ENCODE measurements around the gene SLC12A3.

SLC12A3 gene, protein sequence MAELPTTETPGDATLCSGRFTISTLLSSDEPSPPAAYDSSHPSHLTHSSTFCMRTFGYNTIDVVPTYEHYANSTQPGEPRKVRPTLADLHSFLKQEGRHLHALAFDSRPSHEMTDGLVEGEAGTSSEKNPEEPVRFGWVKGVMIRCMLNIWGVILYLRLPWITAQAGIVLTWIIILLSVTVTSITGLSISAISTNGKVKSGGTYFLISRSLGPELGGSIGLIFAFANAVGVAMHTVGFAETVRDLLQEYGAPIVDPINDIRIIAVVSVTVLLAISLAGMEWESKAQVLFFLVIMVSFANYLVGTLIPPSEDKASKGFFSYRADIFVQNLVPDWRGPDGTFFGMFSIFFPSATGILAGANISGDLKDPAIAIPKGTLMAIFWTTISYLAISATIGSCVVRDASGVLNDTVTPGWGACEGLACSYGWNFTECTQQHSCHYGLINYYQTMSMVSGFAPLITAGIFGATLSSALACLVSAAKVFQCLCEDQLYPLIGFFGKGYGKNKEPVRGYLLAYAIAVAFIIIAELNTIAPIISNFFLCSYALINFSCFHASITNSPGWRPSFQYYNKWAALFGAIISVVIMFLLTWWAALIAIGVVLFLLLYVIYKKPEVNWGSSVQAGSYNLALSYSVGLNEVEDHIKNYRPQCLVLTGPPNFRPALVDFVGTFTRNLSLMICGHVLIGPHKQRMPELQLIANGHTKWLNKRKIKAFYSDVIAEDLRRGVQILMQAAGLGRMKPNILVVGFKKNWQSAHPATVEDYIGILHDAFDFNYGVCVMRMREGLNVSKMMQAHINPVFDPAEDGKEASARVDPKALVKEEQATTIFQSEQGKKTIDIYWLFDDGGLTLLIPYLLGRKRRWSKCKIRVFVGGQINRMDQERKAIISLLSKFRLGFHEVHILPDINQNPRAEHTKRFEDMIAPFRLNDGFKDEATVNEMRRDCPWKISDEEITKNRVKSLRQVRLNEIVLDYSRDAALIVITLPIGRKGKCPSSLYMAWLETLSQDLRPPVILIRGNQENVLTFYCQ

DNA sequence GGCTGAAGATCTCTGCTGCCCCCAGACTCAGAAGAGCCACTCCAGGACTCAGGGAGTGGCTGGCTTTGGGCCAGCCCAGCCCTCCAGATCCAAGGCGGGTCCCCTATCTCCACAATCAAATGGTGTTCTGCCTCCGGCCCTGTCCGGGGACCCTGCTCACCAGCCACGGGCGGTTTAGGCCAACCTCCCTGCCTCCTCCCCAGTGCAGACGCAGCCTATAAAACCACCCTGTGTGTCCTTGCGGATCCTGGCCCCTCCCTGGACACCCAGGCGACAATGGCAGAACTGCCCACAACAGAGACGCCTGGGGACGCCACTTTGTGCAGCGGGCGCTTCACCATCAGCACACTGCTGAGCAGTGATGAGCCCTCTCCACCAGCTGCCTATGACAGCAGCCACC is at the start of gene SLC12A3:
TSS of gene SLC12A3 (plus strand) at position 248 of the 400 bp plus-strand sequence. CDS start at position 277, 29 bp downstream.
- DNase-seq (ENCODE audit: low read depth in 2 of 2), result no peak

- DNase-seq (ENCODE audit: low read depth in 2 of 2), result no peak
These were observed 49.3 kb upstream of the SLC12A3 start for GRCh38 chr16:56815721-56816120.

DNA sequence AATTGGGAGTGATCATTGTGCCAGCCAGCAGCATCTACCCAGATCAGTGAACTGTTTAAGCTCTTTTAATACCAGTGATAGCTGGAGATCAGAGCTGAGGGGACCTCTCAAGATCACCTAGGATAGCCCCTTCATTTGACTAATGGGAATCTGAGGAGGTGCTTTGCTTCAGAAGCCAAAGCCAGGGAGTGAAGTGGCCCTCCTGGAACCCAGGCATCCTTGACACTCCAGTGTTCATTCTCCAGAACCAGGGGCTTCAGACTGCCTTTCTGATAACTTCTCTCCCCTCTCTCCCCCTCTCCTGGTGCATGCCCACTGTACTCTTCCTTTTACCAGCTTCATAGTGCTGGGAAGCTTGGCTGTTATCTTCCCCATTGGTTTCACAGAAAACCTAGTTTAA is 48.0 kb upstream of the SLC12A3 start:
- no peak for DNase-seq (ENCODE audit: low read depth in 2 of 2)

DNA sequence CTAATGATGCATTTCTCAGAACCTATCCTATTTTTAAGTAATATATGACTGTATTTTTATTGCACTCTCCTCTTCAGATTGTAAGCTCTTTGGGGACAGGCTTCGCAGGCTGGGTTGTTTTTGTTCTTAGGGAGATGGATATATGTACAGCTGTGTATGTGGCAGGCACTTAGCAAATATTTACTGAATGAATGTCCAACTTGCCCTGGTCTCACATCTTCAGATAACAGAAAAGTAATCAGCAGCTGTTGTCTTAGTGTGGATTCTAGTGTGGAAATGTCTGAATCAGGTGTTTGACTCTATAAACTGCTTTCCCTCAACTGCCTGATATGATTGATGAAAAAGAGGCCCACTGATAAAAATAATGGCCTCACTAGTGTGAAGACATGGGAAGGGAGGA is 47.1 kb upstream of the SLC12A3 start:
- no peak for DNase-seq (ENCODE audit: low read depth in 2 of 2)

DNA sequence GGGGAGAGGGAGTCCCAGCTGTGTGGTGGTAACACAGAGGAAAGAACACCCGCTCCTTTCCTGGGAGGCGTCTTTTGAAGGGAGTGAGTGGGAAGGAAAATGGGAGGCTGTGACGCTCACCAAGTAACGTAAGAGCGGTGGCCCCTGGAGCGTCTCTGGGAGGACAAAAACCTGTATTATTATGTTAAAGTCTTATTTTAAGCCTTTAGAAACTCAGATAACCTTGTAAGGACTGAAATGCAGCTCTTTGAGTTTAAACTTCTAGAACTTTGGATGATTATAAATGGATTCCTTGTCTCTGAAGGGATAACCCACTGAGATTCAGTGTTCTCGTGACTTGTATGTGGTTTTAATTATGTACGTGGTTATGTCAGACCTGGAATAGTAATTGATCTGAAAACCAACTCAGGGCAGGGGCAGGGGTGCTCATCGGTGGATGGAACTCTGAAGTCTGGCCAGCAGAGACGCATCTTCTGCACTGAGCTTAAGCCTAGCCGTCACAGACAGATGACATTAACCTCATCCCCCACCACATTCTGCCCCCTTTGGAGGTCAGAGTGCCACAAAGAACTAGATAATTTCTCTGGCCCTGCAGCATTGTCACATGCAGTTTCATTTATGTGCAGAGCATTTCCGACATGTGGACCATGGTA is 41.8 kb upstream of the SLC12A3 start:
- no peak for DNase-seq (ENCODE audit: low read depth in 2 of 2)

GRCh38 chr16:56824331-56824730 is 40.7 kb upstream of the SLC12A3 start:
- no peak for DNase-seq (ENCODE audit: low read depth in 2 of 2)

DNA sequence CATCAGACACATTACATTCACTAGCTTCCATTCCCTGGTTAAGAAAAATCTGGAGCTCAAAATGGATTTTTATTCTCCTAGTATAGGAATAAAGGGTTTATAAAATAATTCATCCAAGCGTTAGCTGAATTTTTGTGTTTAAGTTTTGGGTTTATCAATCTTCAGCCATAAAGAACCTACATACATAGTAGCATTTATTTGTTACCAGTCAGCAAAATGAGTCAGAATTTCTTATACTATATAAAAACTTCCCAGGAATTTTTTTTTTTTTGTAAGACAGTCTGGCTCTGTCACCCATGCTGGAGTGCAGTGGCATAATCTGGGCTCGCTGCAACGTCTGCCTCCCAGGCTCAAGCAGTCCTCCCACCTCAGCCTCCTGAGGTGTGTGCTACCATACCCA is 40.2 kb upstream of the SLC12A3 start:
- DNase-seq (ENCODE audit: low read depth in 2 of 2), result no peak

DNA sequence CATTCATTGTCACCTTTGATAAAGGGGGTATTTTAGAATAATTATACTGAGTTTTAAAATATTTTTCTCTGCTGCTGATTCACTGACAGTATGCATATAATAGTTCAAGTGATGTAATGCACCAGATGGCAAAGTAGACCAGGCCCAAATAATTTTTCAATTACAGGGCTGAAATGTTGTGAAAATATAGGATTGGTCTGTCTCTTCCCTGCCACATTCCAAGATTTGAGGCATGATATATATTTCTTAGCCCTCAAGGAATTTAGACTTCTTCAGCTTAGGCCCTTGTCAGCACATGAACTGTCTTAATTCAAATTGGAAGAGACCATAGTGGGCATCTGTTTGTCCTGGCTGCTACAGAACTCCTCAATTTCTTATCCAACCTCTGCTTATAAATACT is 39.2 kb upstream of the SLC12A3 start:
- no peak for DNase-seq (ENCODE audit: low read depth in 2 of 2)

DNA sequence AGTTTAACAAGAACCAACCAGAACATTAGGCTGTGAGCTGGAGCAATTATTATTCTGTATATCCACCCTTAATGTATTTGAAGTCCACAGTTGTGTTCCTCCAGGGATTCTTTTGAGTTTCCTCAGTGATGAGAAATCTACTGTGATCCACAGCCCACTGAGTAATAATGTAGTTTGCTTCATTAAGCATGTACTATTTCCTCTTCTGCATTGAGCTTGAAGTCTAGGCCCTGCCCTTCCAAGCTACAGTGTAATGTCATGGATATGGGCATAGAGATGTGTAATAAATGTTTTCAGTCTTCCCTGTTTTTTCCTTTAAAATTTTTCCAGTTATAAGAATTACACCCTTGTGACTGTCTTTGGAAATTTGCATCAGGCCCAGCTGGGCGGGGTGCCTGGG is 36.4 kb upstream of the SLC12A3 start:
- no peak for DNase-seq (ENCODE audit: low read depth in 2 of 2)

DNA sequence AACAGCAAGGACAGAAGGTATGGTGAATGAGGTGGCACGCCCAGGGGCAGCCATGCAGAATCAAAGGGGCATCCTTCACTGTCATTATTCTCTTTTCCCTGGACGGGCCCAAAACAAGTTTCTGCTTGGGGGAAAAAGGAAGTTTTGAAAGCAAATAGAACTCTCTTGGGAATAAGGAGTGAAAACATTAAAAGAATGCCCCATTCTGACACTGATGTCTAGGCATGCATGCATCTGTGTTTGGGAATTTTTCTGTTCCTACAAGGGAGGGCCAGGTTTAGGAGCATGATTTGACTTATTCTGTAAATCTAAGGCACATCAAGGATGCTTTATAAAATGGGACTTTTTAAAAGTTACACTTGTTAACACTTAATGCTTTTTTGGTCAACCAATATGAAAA is 34.3 kb upstream of the SLC12A3 start:
- no peak for DNase-seq (ENCODE audit: low read depth in 2 of 2)

DNA sequence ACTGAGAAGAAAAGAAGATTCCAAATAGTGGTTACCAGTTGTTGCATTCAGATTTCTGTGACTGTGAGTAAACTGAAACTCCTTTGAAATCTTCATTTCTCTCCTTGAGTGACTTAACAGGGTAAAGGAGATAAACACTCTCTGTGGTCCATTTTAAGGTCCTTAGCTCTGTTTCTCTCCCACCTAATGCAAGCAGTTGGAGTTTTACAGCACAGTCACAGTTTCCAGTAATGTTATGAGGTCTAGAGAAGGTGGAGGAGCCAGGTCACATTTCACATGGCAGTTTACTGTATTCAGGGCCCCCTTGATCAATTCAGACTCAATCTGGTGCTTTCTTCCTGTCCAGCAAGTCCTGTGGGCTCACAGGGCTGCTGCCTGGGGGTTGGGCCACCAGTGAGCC is 32.2 kb upstream of the SLC12A3 start:
- DNase-seq (ENCODE audit: low read depth in 2 of 2), result no peak

- no peak for DNase-seq (ENCODE audit: low read depth in 2 of 2)
These were observed 31.6 kb upstream of the SLC12A3 start for GRCh38 chr16:56833243-56833970.

- no peak for DNase-seq (ENCODE audit: low read depth in 2 of 2)
These were observed 29.7 kb upstream of the SLC12A3 start for GRCh38 chr16:56835320-56835719.

- DNase-seq (ENCODE audit: low read depth in 2 of 2), result no peak
These were observed 28.4 kb upstream of the SLC12A3 start for GRCh38 chr16:56836410-56837230.

- DNase-seq (ENCODE audit: low read depth in 2 of 2), result no peak
These were observed 26.2 kb upstream of the SLC12A3 start for GRCh38 chr16:56838622-56839337.

DNA sequence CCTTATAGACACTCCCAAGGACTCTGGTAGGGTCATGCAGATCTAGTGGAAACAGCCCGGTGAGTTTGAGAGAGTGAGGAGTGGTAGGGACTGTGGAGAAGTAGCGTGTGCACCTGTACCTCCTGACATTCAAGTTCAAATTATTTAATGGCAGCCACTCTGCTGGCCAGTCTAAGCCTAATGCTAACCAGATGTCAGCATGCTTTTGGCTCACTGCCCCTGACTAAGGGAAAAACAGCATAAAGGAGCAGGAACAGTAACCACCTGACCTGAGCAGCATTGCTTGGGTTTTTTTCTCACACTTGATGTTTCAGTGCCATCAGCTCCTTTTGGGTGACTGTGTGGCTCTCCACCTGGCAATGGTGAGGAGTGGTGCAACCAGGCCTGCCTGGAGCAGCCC is 23.8 kb upstream of the SLC12A3 start:
- DNase-seq (ENCODE audit: low read depth in 2 of 2), result no peak

- DNase-seq (ENCODE audit: low read depth in 2 of 2), result no peak
These were observed 23.3 kb upstream of the SLC12A3 start for GRCh38 chr16:56841659-56842058.

DNA sequence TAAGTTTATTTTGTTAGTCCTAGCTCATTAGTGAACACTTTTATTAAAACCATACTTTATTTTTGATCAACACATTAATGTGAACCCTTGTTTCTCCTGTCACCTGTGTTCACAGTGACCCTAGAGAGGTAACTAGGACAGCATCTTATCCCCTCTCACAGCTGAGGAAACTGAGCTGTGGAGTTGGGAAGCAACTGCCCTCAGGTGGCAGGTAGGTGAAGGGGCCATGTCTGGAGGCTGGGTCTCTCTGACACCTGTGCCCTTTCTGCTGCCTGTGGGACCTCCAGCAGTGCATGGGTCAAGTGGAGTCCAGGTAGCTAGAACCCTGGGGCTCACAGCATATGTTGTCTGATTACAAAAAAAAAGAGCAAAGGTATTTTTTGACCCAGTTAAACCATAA is 22.9 kb upstream of the SLC12A3 start:
- DNase-seq (ENCODE audit: low read depth in 2 of 2), result no peak

GRCh38 chr16:56844056-56844455 is 21.0 kb upstream of the SLC12A3 start:
- no peak for DNase-seq (ENCODE audit: low read depth in 2 of 2)
